ENCODE data around the gene NFKBIB.
A peak's percentile ranks its signal among the peaks of the same experiment; 100 is the strongest.

Gene NFKBIB

GRCh38 chr19:38890686-38891085 lies 9.1 kb upstream of the NFKBIB start:
- no peak overlapping the region for H3K4me3 ChIP-seq (ENCODE audit: insufficient read length, low read depth)

GRCh38 chr19:38891771-38892170 lies 8.0 kb upstream of the NFKBIB start:
- Histone ChIP-seq H3K4me1 (ENCODE audit: insufficient read depth, insufficient read length) (no peaks in the 10 kb centered on the region), H3K9ac (ENCODE audit: insufficient read length, low read depth) (no peak overlapping the region), H3K9me3 (ENCODE audit: insufficient read depth, low read length) (no peaks in the 10 kb centered on the region), H3K27me3 (ENCODE audit: insufficient read depth, insufficient read length) (no peaks in the 10 kb centered on the region), H3K4me3 (ENCODE audit: insufficient read length, low read depth) (no peak overlapping the region), H3K36me3 (ENCODE audit: insufficient read depth, insufficient read length, low read length) (peaks cover 4% of the 10 kb centered on the region)
- no peak for DNase-seq (ENCODE audit: low read depth, low spot score)
- TF ChIP-seq YY1 (IDR thresholded peaks at IDR 0.05; ENCODE audit: insufficient read depth, insufficient read length) (no peak), SUZ12 (IDR thresholded peaks at IDR 0.05; ENCODE audit: extremely low read depth, insufficient read depth, insufficient read length) (no peak), ZNF274 (IDR thresholded peaks at IDR 0.05; ENCODE audit: low read depth, low read length) (no peak)

More at GRCh38 chr19:38890686-38891085, 9.1 kb upstream of the NFKBIB start:
- peaks cover 4% of the 10 kb centered on the region for H3K36me3 ChIP-seq (ENCODE audit: insufficient read depth, insufficient read length, low read length)
- no peaks in the 10 kb centered on the region for H3K4me1 ChIP-seq (ENCODE audit: insufficient read depth, insufficient read length)
- H3K9ac ChIP-seq (ENCODE audit: insufficient read length, low read depth): peak overlapping the region; percentile 10
- DNase-seq (ENCODE audit: low read depth, low spot score): no peak
- H3K27me3 ChIP-seq (ENCODE audit: insufficient read depth, insufficient read length): no peaks in the 10 kb centered on the region
- no peaks in the 10 kb centered on the region for H3K9me3 ChIP-seq (ENCODE audit: insufficient read depth, low read length)
- TF ChIP-seq ZNF274 (IDR thresholded peaks at IDR 0.05; ENCODE audit: low read depth, low read length): no peak
- no peak for TF ChIP-seq YY1 (IDR thresholded peaks at IDR 0.05; ENCODE audit: insufficient read depth, insufficient read length)
- no peak for TF ChIP-seq SUZ12 (IDR thresholded peaks at IDR 0.05; ENCODE audit: extremely low read depth, insufficient read depth, insufficient read length)

GRCh38 chr19:38892841-38893240 lies 6.9 kb upstream of the NFKBIB start:
- no peaks in the 10 kb centered on the region for H3K27me3 ChIP-seq (ENCODE audit: insufficient read depth, insufficient read length)
- H3K4me3 ChIP-seq (ENCODE audit: insufficient read length, low read depth): no peak overlapping the region
- no peak overlapping the region for H3K9ac ChIP-seq (ENCODE audit: insufficient read length, low read depth)
- TF ChIP-seq YY1 (IDR thresholded peaks at IDR 0.05; ENCODE audit: insufficient read depth, insufficient read length) (no peak), SUZ12 (IDR thresholded peaks at IDR 0.05; ENCODE audit: extremely low read depth, insufficient read depth, insufficient read length) (no peak)
- no peaks in the 10 kb centered on the region for H3K4me1 ChIP-seq (ENCODE audit: insufficient read depth, insufficient read length)
- H3K36me3 ChIP-seq (ENCODE audit: insufficient read depth, insufficient read length, low read length): peaks cover 4% of the 10 kb centered on the region
- H3K9me3 ChIP-seq (ENCODE audit: insufficient read depth, low read length): no peaks in the 10 kb centered on the region
- no peak for DNase-seq (ENCODE audit: low read depth, low spot score)

GRCh38 chr19:38893341-38893771 lies 6.4 kb upstream of the NFKBIB start:
- Histone ChIP-seq H3K9me3 (ENCODE audit: insufficient read depth, low read length) (no peaks in the 10 kb centered on the region), H3K27me3 (ENCODE audit: insufficient read depth, insufficient read length) (no peaks in the 10 kb centered on the region), H3K4me1 (ENCODE audit: insufficient read depth, insufficient read length) (peaks cover 4% of the 10 kb centered on the region), H3K9ac (ENCODE audit: insufficient read length, low read depth) (no peak overlapping the region), H3K36me3 (ENCODE audit: insufficient read depth, insufficient read length, low read length) (peaks cover 4% of the 10 kb centered on the region), H3K4me3 (ENCODE audit: insufficient read length, low read depth) (no peak overlapping the region)
- TF ChIP-seq SUZ12 (IDR thresholded peaks at IDR 0.05; ENCODE audit: extremely low read depth, insufficient read depth, insufficient read length) (no peak), ZNF274 (IDR thresholded peaks at IDR 0.05; ENCODE audit: low read depth, low read length) (no peak), YY1 (IDR thresholded peaks at IDR 0.05; ENCODE audit: insufficient read depth, insufficient read length) (no peak)
- DNase-seq (ENCODE audit: low read depth, low spot score): no peak

GRCh38 chr19:38894968-38895367 lies 4.8 kb upstream of the NFKBIB start:
- Histone ChIP-seq H3K4me1 (ENCODE audit: insufficient read depth, insufficient read length) (peaks cover 7% of the 10 kb centered on the region), H3K36me3 (ENCODE audit: insufficient read depth, insufficient read length, low read length) (no peaks in the 10 kb centered on the region), H3K4me3 (ENCODE audit: insufficient read length, low read depth) (no peak overlapping the region), H3K9me3 (ENCODE audit: insufficient read depth, low read length) (no peaks in the 10 kb centered on the region), H3K9ac (ENCODE audit: insufficient read length, low read depth) (no peak overlapping the region), H3K27me3 (ENCODE audit: insufficient read depth, insufficient read length) (peaks cover 5% of the 10 kb centered on the region)
- DNase-seq (ENCODE audit: low read depth, low spot score): no peak
- TF ChIP-seq ZNF274 (IDR thresholded peaks at IDR 0.05; ENCODE audit: low read depth, low read length) (no peak), YY1 (IDR thresholded peaks at IDR 0.05; ENCODE audit: insufficient read depth, insufficient read length) (no peak), SUZ12 (IDR thresholded peaks at IDR 0.05; ENCODE audit: extremely low read depth, insufficient read depth, insufficient read length) (no peak)

- no peaks in the 10 kb centered on the region for H3K36me3 ChIP-seq (ENCODE audit: insufficient read depth, insufficient read length, low read length)
- H3K4me1 ChIP-seq (ENCODE audit: insufficient read depth, insufficient read length): peaks cover 7% of the 10 kb centered on the region
- DNase-seq (ENCODE audit: low read depth, low spot score): no peak
- H3K4me3 ChIP-seq (ENCODE audit: insufficient read length, low read depth): peak overlapping the region; percentile 64
- H3K9ac ChIP-seq (ENCODE audit: insufficient read length, low read depth): peak overlapping the region; percentile 70
- H3K27me3 ChIP-seq (ENCODE audit: insufficient read depth, insufficient read length): peaks cover 5% of the 10 kb centered on the region
- TF ChIP-seq ZNF274 (IDR thresholded peaks at IDR 0.05; ENCODE audit: low read depth, low read length) (no peak), YY1 (IDR thresholded peaks at IDR 0.05; ENCODE audit: insufficient read depth, insufficient read length) (no peak)
- no peaks in the 10 kb centered on the region for H3K9me3 ChIP-seq (ENCODE audit: insufficient read depth, low read length)
These were observed 852 bp upstream of the NFKBIB start for GRCh38 chr19:38898788-38899446.

GRCh38 chr19:38900202-38900629 lies 447 bp downstream of the NFKBIB start:
- peak; percentile 16 for DNase-seq (ENCODE audit: low read depth, low spot score)

More at GRCh38 chr19:38900202-38900629, 447 bp downstream of the NFKBIB start:
- no peaks in the 10 kb centered on the region for H3K9me3 ChIP-seq (ENCODE audit: insufficient read depth, low read length)
- peaks cover 9% of the 10 kb centered on the region for H3K4me1 ChIP-seq (ENCODE audit: insufficient read depth, insufficient read length)
- H3K27me3 ChIP-seq (ENCODE audit: insufficient read depth, insufficient read length): peaks cover 5% of the 10 kb centered on the region
- peak overlapping the region; percentile 70 for H3K9ac ChIP-seq (ENCODE audit: insufficient read length, low read depth)
- TF ChIP-seq SUZ12 (IDR thresholded peaks at IDR 0.05; ENCODE audit: extremely low read depth, insufficient read depth, insufficient read length) (no peak), YY1 (IDR thresholded peaks at IDR 0.05; ENCODE audit: insufficient read depth, insufficient read length) (no peak), ZNF274 (IDR thresholded peaks at IDR 0.05; ENCODE audit: low read depth, low read length) (no peak)
- H3K36me3 ChIP-seq (ENCODE audit: insufficient read depth, insufficient read length, low read length): peaks cover 13% of the 10 kb centered on the region
- peak overlapping the region; percentile 52 for H3K4me3 ChIP-seq (ENCODE audit: insufficient read length, low read depth)
